ENCODE data around the gene NADK.

GRCh38 chr1:1815606-1816281 is 37.5 kb upstream of the NADK start:
- TF ChIP-seq, protein P1, sequence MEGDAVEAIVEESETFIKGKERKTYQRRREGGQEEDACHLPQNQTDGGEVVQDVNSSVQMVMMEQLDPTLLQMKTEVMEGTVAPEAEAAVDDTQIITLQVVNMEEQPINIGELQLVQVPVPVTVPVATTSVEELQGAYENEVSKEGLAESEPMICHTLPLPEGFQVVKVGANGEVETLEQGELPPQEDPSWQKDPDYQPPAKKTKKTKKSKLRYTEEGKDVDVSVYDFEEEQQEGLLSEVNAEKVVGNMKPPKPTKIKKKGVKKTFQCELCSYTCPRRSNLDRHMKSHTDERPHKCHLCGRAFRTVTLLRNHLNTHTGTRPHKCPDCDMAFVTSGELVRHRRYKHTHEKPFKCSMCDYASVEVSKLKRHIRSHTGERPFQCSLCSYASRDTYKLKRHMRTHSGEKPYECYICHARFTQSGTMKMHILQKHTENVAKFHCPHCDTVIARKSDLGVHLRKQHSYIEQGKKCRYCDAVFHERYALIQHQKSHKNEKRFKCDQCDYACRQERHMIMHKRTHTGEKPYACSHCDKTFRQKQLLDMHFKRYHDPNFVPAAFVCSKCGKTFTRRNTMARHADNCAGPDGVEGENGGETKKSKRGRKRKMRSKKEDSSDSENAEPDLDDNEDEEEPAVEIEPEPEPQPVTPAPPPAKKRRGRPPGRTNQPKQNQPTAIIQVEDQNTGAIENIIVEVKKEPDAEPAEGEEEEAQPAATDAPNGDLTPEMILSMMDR (IDR thresholded peaks at IDR 0.05; ENCODE audit: borderline replicate concordance, extremely low read depth, low read length, poor library complexity, severe bottlenecking): no peak
- TF ChIP-seq EZH2 (IDR thresholded peaks at IDR 0.05; ENCODE audit: borderline replicate concordance, low read depth, low read length, severe bottlenecking): no peak

All from DND-41 (cell line).